ENCODE measurements around the gene DNAJB6.

The DNAJB6 gene

DNA sequence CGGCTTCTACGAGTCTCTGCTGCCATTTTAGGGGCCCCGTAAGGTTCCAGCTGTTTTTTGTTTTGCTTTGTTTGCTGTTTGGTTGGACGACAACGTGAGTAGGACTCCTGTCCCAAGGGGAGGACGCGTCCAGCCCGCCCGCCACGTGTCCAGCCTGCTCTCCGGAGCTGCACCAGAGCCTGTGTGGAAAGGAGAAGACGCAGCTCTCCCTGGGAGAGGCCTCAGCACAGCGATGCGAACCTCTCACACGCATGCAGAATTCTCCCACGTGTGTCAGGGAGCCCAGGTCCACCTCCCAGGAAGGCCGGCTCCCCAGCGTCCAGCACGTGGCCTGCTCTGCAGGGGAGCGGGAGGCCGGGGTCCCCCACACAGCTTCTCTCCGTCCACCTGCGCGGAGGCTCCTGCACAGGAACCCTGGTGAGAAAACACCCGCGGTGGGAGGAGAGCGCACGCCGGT is 36.4 kb upstream of the DNAJB6 start:
- TF ChIP-seq SIN3A (IDR thresholded peaks at IDR 0.05; ENCODE audit: borderline replicate concordance, insufficient read depth, low read length): no peak
- no peak for TF ChIP-seq POLR2AphosphoS5 (IDR thresholded peaks at IDR 0.05; ENCODE audit: low read depth, low read length)
- no peak for TF ChIP-seq FOXP2 (optimal IDR thresholded peaks at IDR 0.05; ENCODE audit: borderline replicate concordance, extremely low read depth, extremely low read length, insufficient read depth)
- no peak for TF ChIP-seq TAF1 (IDR thresholded peaks at IDR 0.05; ENCODE audit: borderline replicate concordance, insufficient read depth, low read length)
- no peak for TF ChIP-seq REST (IDR thresholded peaks at IDR 0.05; ENCODE audit: insufficient read depth in 1 of 2, low read depth in 2 of 2, low read length in 2 of 2)

DNA sequence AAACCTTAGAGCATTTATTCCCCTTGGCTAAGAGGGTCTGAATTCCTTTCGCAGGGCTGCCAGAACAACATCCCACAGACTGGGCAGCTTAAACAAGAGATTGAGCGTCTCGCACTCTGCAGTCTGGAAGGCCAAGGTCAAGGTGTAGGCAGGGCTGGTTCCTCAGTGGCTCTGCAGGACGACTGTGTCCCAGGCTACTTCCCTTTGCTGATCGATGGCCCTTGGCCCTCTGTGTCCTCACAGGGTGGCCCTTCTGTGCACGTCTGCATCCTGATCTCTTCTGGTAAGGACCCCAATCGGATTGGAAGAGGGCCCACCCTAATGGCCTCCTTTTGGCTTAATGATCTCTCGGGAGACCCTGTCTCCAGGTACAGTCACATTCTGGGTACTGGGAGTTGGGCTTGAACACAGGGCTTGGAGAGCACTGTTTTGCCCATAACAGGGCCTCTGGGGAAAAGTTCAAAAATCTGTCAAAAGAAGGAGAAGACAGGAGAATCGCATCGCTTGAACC is 35.1 kb upstream of the DNAJB6 start:
- TF ChIP-seq FOXP2 (optimal IDR thresholded peaks at IDR 0.05; ENCODE audit: borderline replicate concordance, extremely low read depth, extremely low read length, insufficient read depth) (no peak), REST (IDR thresholded peaks at IDR 0.05; ENCODE audit: insufficient read depth in 1 of 2, low read depth in 2 of 2, low read length in 2 of 2) (no peak), TAF1 (IDR thresholded peaks at IDR 0.05; ENCODE audit: borderline replicate concordance, insufficient read depth, low read length) (no peak), SIN3A (IDR thresholded peaks at IDR 0.05; ENCODE audit: borderline replicate concordance, insufficient read depth, low read length) (no peak), POLR2AphosphoS5 (IDR thresholded peaks at IDR 0.05; ENCODE audit: low read depth, low read length) (no peak)

DNA sequence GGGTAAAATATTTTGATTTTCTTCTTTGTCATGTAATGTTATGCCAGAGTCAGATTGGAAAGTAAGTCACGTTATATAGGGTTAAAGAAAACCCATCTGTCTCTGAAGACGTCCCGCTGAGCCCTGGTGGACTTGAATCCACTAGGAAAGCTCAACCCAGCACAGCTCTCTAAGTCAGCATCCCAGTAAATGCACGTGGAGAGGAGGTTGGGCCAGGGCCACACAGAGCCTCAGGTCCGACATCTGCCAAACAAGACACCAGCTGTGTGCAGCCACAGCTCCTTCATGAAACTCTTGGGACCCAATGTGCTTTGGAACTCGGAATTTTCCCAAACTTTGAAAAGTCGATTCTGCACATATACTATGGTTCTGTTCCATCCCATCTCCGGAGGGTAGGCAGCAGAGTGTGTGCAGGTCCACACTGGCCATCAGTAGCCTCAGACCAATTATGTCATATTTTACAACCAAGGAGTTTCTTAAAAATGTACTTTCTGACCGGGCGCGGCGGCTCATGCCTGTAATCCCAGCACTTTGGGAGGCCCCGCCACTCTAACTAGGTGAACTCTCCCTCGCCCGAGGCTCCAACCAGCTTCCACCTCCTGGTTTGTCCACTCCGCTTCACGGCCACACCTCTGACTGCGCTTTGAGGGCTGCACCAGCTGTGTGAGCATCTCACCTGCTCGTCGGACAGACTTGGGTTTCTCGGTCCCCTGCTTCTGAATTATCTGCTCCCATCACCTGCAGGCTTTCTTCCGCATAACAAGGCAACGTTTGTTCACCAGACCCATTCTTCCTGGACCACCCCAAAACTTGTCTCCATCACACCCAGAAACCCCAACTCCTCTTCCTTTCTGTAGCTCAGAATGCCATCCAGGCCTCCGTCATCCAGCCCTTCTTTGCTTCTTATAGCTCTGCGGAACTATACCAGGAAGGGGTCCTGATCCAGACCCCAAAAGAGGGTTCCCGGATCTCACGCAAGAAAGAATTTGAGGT is 29.7 kb upstream of the DNAJB6 start:
- no peak for TF ChIP-seq FOXP2 (optimal IDR thresholded peaks at IDR 0.05; ENCODE audit: borderline replicate concordance, extremely low read depth, extremely low read length, insufficient read depth)
- TF ChIP-seq TAF1 (IDR thresholded peaks at IDR 0.05; ENCODE audit: borderline replicate concordance, insufficient read depth, low read length): no peak
- no peak for TF ChIP-seq SIN3A (IDR thresholded peaks at IDR 0.05; ENCODE audit: borderline replicate concordance, insufficient read depth, low read length)
- no peak for TF ChIP-seq POLR2AphosphoS5 (IDR thresholded peaks at IDR 0.05; ENCODE audit: low read depth, low read length)
- TF ChIP-seq REST (IDR thresholded peaks at IDR 0.05; ENCODE audit: insufficient read depth in 1 of 2, low read depth in 2 of 2, low read length in 2 of 2): no peak

- TF ChIP-seq POLR2AphosphoS5 (IDR thresholded peaks at IDR 0.05; ENCODE audit: low read depth, low read length) (no peak), REST (IDR thresholded peaks at IDR 0.05; ENCODE audit: insufficient read depth in 1 of 2, low read depth in 2 of 2, low read length in 2 of 2) (no peak), FOXP2 (optimal IDR thresholded peaks at IDR 0.05; ENCODE audit: borderline replicate concordance, extremely low read depth, extremely low read length, insufficient read depth) (no peak), SIN3A (IDR thresholded peaks at IDR 0.05; ENCODE audit: borderline replicate concordance, insufficient read depth, low read length) (no peak), TAF1 (IDR thresholded peaks at IDR 0.05; ENCODE audit: borderline replicate concordance, insufficient read depth, low read length) (no peak)
These were observed 26.7 kb upstream of the DNAJB6 start for GRCh38 chr7:157309988-157310668.
